CD14-positive monocyte (primary cell): ENCODE measurements around the gene ETS1. TPM values are rescaled to one million over a fixed set of nuclear protein-coding genes. Genes with fewer than 3 reads are reported as not detected.

ENCODE experiments used
- DNase-seq, 3 donors: peaks; one replicate each; pipeline ENCODE4 v3.0.0-alpha.2; 2011 to 2022
- H2AFZ ChIP-seq: 2 replicates; pipeline ENCODE4 v1.6.0; 2012; ENCODE audit warnings: mild to moderate bottlenecking, low read depth, low read length, inconsistent platforms; ENCODE audit not compliant: insufficient read depth, poor library complexity, severe bottlenecking
- H3K27ac ChIP-seq, 2 donors: 1 replicate in 1 of 2; 2 replicates in 1 of 2; pipeline ENCODE4 v1.5.1; 2012 to 2013; ENCODE audit warnings: low read length in 2 of 2, control low read depth in 1 of 2, inconsistent platforms in 1 of 2, low read depth in 1 of 2, mild to moderate bottlenecking in 1 of 2
- H3K27me3 ChIP-seq, 2 donors: one replicate each; pipeline versions ENCODE4 v1.6.0 to v1.6.1; 2011 to 2013; ENCODE audit warnings: low read length in 2 of 2; ENCODE audit not compliant: control insufficient read depth in 2 of 2, insufficient read depth in 2 of 2
- H3K36me3 ChIP-seq, 2 donors: replicated peaks in 1 of 2; 1 replicate in 1 of 2; 2 replicates in 1 of 2; pipeline versions ENCODE4 v1.5.1 to v1.6.1; 2012 to 2013; ENCODE audit warnings: low read length in 2 of 2, control low read depth in 1 of 2, inconsistent platforms in 1 of 2, mild to moderate bottlenecking in 1 of 2; ENCODE audit not compliant: insufficient read depth in 2 of 2, control insufficient read depth in 1 of 2
- H3K4me1 ChIP-seq, 2 donors: 1 replicate in 1 of 2; 2 replicates in 1 of 2; pipeline versions ENCODE4 v1.5.1 to v1.6.1; 2012 to 2013; ENCODE audit warnings: low read length in 2 of 2, control low read depth in 1 of 2, inconsistent platforms in 1 of 2, mild to moderate bottlenecking in 1 of 2, moderate library complexity in 1 of 2; ENCODE audit not compliant: insufficient read depth in 2 of 2, control insufficient read depth in 1 of 2
- H3K4me2 ChIP-seq: replicated peaks from 2 replicates; pipeline ENCODE3; 2012; ENCODE audit warnings: low read length, moderate library complexity, mild to moderate bottlenecking; ENCODE audit not compliant: poor library complexity, severe bottlenecking; ENCODE audit errors: extremely low read depth
- H3K4me3 ChIP-seq, 3 experiments: fragments of 200-600 bp in 1 of 3; sonication (generic) in 1 of 3; replicated peaks in 1 of 3; 1 replicate in 2 of 3; 2 replicates in 1 of 3; pipeline ENCODE4 v1.5.1; 2011 to 2013; ENCODE audit warnings: low read length in 3 of 3, mild to moderate bottlenecking in 3 of 3, control low read depth in 2 of 3, low read depth in 2 of 3, inconsistent platforms in 1 of 3, moderate library complexity in 1 of 3
- H3K79me2 ChIP-seq: 2 replicates; pipeline ENCODE4 v1.6.0; 2012; ENCODE audit warnings: mild to moderate bottlenecking, control low read depth, inconsistent platforms, low read length, moderate library complexity; ENCODE audit not compliant: insufficient read depth
- H3K9ac ChIP-seq: 2 replicates; pipeline ENCODE4 v1.6.0; 2017; ENCODE audit warnings: low read length, mild to moderate bottlenecking; ENCODE audit not compliant: insufficient read depth, poor library complexity, severe bottlenecking
- H3K9me3 ChIP-seq, 2 donors: replicated peaks in 1 of 2; 1 replicate in 1 of 2; 2 replicates in 1 of 2; pipeline versions ENCODE4 v1.5.1 to v1.6.1; 2012 to 2013; ENCODE audit warnings: low read length in 2 of 2, control low read depth in 1 of 2; ENCODE audit not compliant: control insufficient read depth in 1 of 2, insufficient read depth in 1 of 2
- H4K20me1 ChIP-seq: 2 replicates; pipeline ENCODE4 v1.6.0; 2012; ENCODE audit warnings: mild to moderate bottlenecking, low read length, control low read depth, moderate library complexity; ENCODE audit not compliant: insufficient read depth
- H3K27ac Mint-ChIP-seq, 7 donors: one replicate each; pipeline ENCODE4 v1.8.0; 2020; ENCODE audit warnings: mild to moderate bottlenecking in 7 of 7, mixed read lengths in 7 of 7, moderate library complexity in 6 of 7, inconsistent platforms in 2 of 7
- H3K27me3 Mint-ChIP-seq, 3 donors: one replicate each; pipeline ENCODE4 v1.8.0; 2021 to 2022; ENCODE audit warnings: low read depth in 3 of 3, mild to moderate bottlenecking in 3 of 3, mixed read lengths in 3 of 3, moderate library complexity in 3 of 3, inconsistent platforms in 1 of 3
- H3K36me3 Mint-ChIP-seq, 2 donors: one replicate each; pipeline ENCODE4 v1.8.0; 2020; ENCODE audit warnings: mixed read lengths in 2 of 2, inconsistent platforms in 1 of 2, mild to moderate bottlenecking in 1 of 2
- H3K4me1 Mint-ChIP-seq: one replicate; pipeline ENCODE4 v1.8.0; 2020; ENCODE audit warnings: mild to moderate bottlenecking, mixed read lengths
- H3K4me3 Mint-ChIP-seq, 2 donors: one replicate each; pipeline ENCODE4 v1.8.0; 2020; ENCODE audit warnings: mild to moderate bottlenecking in 2 of 2, mixed read lengths in 2 of 2, moderate library complexity in 1 of 2
- H3K9me3 Mint-ChIP-seq, 7 donors: one replicate each; pipeline ENCODE4 v1.8.0; 2020 to 2022; ENCODE audit warnings: mixed read lengths in 7 of 7, mild to moderate bottlenecking in 6 of 7, moderate library complexity in 6 of 7, inconsistent platforms in 2 of 7
- WGBS: methylation state at CpG from one replicate; pipeline ENCODE4 v1.1.5; 2013; ENCODE audit warnings: missing lambda C conversion rate; ENCODE audit not compliant: insufficient coverage; 5-methylcytosine and 5-hydroxymethylcytosine counted together
- intact Hi-C, 2 donors: fragments of 100-400 bp; cut with micrococcal nuclease; formaldehyde crosslinking; loops; one replicate each; pipeline versions ENCODE4 v1.15.0 to v1.15.1; 2023
- polyA plus RNA-seq, 3 donors: library from polyadenylated mRNA; depleted of rRNA in 1 of 3; unstranded in 2 of 3; stranded (reverse) in 1 of 3; fragments of 300-500 nt in 2 of 3; fragments of >200 nt in 1 of 3; fragmentation: Illumina TruSeq in 2 of 3; gene quantifications; 1 replicate in 2 of 3; 2 replicates in 1 of 3; pipeline ENCODE4 v1.2.3, GENCODE V29; 2012 to 2021
- TF ChIP-seq, protein P1 (sequence below): fragments of 200-600 bp; IDR thresholded peaks from one replicate; pipeline ENCODE4 v1.8.0; 2022; ENCODE audit warnings: antibody characterized with exemption, mild to moderate bottlenecking

The ETS1 gene
- polyA plus RNA-seq, 3 donors: 0.67 to 1.6 (median 1.6) TPM

DNA sequence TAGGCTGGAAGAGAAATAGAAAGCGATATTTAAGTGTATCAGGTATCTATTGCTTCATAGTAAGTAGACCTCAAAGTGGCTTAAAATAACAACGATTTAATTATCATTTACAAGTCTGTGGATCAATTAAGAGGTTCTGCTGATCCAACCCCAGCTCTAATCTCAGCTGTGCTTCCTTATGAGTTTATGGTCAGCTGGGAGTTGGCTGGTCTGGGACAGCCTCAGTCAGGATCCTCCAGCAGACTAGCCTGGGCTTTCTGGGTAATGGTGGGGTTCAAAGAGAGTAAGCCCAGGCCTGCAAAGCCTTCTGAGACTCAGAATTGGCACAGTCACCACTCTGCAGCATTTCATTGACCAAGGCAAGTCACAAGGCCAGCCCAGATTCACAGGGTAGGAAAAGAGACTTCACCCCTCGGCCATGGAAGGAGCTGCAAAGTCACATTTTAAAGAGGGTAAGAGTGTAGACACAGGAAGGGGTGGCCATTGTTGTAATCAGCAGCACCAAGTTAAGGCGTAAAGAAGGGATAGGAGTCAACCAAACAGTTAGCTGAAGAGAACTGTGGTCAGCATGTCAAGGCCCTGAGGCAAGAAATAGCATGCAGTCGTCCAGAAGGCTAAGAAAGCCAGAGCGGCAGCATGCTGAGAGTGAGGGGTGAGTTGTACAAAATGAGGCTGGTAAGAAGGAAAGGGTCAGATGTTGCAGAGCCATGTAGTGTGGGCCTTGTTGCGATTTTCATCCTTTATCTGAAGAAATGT is 168.2 kb downstream of the ETS1 start:
- no peaks in the 10 kb centered on the region for H3K4me1 Mint-ChIP-seq
- WGBS: 98% methylated on average over 4 of the region's 7 CpGs

DNA sequence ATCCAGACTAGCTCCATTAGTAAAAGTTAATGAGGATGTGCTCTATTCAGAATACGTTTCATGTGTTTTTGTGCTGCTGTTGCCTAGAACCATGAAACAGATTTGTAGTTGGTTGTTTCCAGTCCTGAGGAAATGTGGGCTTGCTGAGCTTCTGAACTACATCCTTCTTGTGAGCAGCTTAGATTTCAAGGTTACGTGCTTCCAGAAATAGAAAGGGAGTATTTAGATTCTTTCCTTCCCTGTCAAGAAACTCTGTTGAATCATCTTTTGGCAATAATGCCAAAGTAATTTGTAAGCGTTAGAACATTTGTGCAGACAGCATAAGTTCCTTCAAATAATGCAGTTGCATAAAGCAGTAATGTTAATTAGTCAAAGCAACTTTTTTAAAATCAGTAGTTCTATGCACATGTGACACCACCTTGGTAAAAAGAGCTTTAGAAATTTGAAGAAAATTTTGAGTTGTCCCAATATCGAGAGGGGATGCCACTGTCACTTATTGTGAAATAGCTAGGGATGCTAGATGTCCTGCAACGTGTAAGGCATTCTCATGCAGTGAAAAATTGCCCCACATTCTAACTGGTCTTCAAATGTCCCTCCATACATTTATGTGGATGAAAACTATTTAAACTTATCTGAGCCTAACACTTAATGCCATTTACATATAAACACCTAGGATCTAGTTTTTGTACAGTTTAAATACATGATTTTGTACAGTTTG is 169.6 kb downstream of the ETS1 start:
- Histone ChIP-seq H3K36me3 (no peaks in the 10 kb centered on the region), H3K4me1 (no peaks in the 10 kb centered on the region), H3K4me3 (no peak overlapping the region), H3K9me3 (no peaks in the 10 kb centered on the region), H3K9ac (no peak overlapping the region), H3K27me3 (no peaks in the 10 kb centered on the region), H4K20me1 (no peaks in the 10 kb centered on the region), H2AFZ (no peak overlapping the region), H3K4me2 (no peak overlapping the region), H3K27ac (no peak overlapping the region), H3K79me2 (no peaks in the 10 kb centered on the region)
- no peak overlapping the region for H3K27ac Mint-ChIP-seq
- no peaks in the 10 kb centered on the region for H3K36me3 Mint-ChIP-seq
- TF ChIP-seq, protein P1, sequence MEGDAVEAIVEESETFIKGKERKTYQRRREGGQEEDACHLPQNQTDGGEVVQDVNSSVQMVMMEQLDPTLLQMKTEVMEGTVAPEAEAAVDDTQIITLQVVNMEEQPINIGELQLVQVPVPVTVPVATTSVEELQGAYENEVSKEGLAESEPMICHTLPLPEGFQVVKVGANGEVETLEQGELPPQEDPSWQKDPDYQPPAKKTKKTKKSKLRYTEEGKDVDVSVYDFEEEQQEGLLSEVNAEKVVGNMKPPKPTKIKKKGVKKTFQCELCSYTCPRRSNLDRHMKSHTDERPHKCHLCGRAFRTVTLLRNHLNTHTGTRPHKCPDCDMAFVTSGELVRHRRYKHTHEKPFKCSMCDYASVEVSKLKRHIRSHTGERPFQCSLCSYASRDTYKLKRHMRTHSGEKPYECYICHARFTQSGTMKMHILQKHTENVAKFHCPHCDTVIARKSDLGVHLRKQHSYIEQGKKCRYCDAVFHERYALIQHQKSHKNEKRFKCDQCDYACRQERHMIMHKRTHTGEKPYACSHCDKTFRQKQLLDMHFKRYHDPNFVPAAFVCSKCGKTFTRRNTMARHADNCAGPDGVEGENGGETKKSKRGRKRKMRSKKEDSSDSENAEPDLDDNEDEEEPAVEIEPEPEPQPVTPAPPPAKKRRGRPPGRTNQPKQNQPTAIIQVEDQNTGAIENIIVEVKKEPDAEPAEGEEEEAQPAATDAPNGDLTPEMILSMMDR: no peak
- peaks cover 2 to 5% (median 2%) of the 10 kb centered on the region in 3 donors for H3K27me3 Mint-ChIP-seq
- DNase-seq: no peak
- no CpG with 5 or more reads among the region's 5 CpGs for WGBS
- no peaks in the 10 kb centered on the region for H3K4me1 Mint-ChIP-seq
- intact Hi-C loops: no loop called here
- no peaks in the 10 kb centered on the region for H3K9me3 Mint-ChIP-seq
- no peak overlapping the region for H3K4me3 Mint-ChIP-seq

More for the DNA sequence above, 168.2 kb downstream of the ETS1 start:
- intact Hi-C loops: no loop called here
- TF ChIP-seq, protein P1: no peak
- Histone ChIP-seq H3K4me1 (no peaks in the 10 kb centered on the region), H3K9me3 (no peaks in the 10 kb centered on the region), H3K4me2 (no peak overlapping the region), H3K79me2 (no peaks in the 10 kb centered on the region), H2AFZ (no peak overlapping the region), H3K4me3 (no peak overlapping the region), H4K20me1 (no peaks in the 10 kb centered on the region), H3K9ac (no peak overlapping the region), H3K27ac (no peak overlapping the region), H3K36me3 (no peaks in the 10 kb centered on the region), H3K27me3 (no peaks in the 10 kb centered on the region)
- Mint-ChIP-seq H3K27me3 (peaks cover 2 to 5% (median 2%) of the 10 kb centered on the region in 3 donors), H3K27ac (no peak overlapping the region), H3K4me3 (no peak overlapping the region), H3K9me3 (no peaks in the 10 kb centered on the region), H3K36me3 (no peaks in the 10 kb centered on the region)
- no peak for DNase-seq
